Nephron progenitor cell (in vitro differentiated cells): ENCODE data around the gene EFEMP1.

Experiments
- DNase-seq: peaks from one replicate; pipeline ENCODE4 v3.0.0; 2021
- H3K27ac Mint-ChIP-seq: 2 replicates; pipeline ENCODE4 v1.8.0; 2021; ENCODE audit warnings: mild to moderate bottlenecking, moderate library complexity, mixed read lengths
- H3K27me3 Mint-ChIP-seq: 2 replicates; pipeline ENCODE4 v1.8.0; 2021; ENCODE audit warnings: mild to moderate bottlenecking, low read depth, mixed read lengths; ENCODE audit not compliant: poor library complexity
- H3K36me3 Mint-ChIP-seq: 2 replicates; pipeline ENCODE4 v1.8.0; 2021; ENCODE audit warnings: low read depth, mixed read lengths
- H3K4me1 Mint-ChIP-seq: 2 replicates; pipeline ENCODE4 v1.8.0; 2021; ENCODE audit warnings: mixed read lengths
- H3K4me3 Mint-ChIP-seq: 2 replicates; pipeline ENCODE4 v1.8.0; 2021; ENCODE audit warnings: mild to moderate bottlenecking, moderate library complexity, mixed read lengths
- H3K9me3 Mint-ChIP-seq: 2 replicates; pipeline ENCODE4 v1.8.0; 2021; ENCODE audit warnings: mild to moderate bottlenecking, moderate library complexity, mixed read lengths
- TF ChIP-seq, protein P1 (sequence below): fragments of 200-600 bp; sonication (generic); IDR thresholded peaks from 2 replicates; pipeline ENCODE4 v1.5.0; 2021; ENCODE audit warnings: antibody characterized with exemption

The EFEMP1 gene

DNA sequence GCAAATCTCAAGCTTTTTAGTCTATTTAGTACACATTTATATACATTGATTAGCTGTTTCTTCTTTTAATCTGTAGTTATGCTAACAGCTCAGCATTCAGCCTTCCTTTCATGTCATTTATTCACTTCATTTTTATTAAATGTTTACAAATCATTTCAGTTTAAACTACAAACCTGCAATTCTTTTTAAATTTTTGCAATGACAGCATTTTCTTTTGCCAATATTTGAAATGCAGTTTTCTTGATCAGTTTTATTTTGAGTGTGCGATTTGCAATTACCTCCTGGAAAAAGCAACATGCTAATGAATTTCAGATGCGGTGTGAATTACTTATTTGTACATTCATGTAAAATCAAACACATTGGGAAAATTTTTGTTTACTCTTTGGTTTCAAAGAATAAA, 13.5 kb downstream of the EFEMP1 start:
- H3K4me1 Mint-ChIP-seq = peaks cover 8% of the 10 kb centered on the region
- H3K9me3 Mint-ChIP-seq = no peaks in the 10 kb centered on the region
- no peak overlapping the region for H3K27ac Mint-ChIP-seq
- TF ChIP-seq, protein P1, sequence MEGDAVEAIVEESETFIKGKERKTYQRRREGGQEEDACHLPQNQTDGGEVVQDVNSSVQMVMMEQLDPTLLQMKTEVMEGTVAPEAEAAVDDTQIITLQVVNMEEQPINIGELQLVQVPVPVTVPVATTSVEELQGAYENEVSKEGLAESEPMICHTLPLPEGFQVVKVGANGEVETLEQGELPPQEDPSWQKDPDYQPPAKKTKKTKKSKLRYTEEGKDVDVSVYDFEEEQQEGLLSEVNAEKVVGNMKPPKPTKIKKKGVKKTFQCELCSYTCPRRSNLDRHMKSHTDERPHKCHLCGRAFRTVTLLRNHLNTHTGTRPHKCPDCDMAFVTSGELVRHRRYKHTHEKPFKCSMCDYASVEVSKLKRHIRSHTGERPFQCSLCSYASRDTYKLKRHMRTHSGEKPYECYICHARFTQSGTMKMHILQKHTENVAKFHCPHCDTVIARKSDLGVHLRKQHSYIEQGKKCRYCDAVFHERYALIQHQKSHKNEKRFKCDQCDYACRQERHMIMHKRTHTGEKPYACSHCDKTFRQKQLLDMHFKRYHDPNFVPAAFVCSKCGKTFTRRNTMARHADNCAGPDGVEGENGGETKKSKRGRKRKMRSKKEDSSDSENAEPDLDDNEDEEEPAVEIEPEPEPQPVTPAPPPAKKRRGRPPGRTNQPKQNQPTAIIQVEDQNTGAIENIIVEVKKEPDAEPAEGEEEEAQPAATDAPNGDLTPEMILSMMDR = no peak
- H3K36me3 Mint-ChIP-seq = peaks cover 8% of the 10 kb centered on the region
- no peak overlapping the region for H3K4me3 Mint-ChIP-seq
- no peak for DNase-seq
- no peaks in the 10 kb centered on the region for H3K27me3 Mint-ChIP-seq

- peak overlapping the region; percentile 2 for H3K27ac Mint-ChIP-seq
- peaks cover 8% of the 10 kb centered on the region for H3K4me1 Mint-ChIP-seq
- no peak overlapping the region for H3K4me3 Mint-ChIP-seq
- TF ChIP-seq, protein P1 = no peak
- H3K27me3 Mint-ChIP-seq = no peaks in the 10 kb centered on the region
- no peak for DNase-seq
- peaks cover 15% of the 10 kb centered on the region for H3K9me3 Mint-ChIP-seq
- peaks cover 32% of the 10 kb centered on the region for H3K36me3 Mint-ChIP-seq
Observed at GRCh38 chr2:55907686-55908085, 15.9 kb downstream of the EFEMP1 start.

- TF ChIP-seq, protein P1 = no peak
- no peak overlapping the region for H3K4me3 Mint-ChIP-seq
- H3K27me3 Mint-ChIP-seq = no peaks in the 10 kb centered on the region
- H3K27ac Mint-ChIP-seq = no peak overlapping the region
- DNase-seq = no peak
- H3K9me3 Mint-ChIP-seq = peaks cover 15% of the 10 kb centered on the region
- peaks cover 11% of the 10 kb centered on the region for H3K4me1 Mint-ChIP-seq
- peaks cover 32% of the 10 kb centered on the region for H3K36me3 Mint-ChIP-seq
Observed at GRCh38 chr2:55906993-55907392, 16.6 kb downstream of the EFEMP1 start.

DNA sequence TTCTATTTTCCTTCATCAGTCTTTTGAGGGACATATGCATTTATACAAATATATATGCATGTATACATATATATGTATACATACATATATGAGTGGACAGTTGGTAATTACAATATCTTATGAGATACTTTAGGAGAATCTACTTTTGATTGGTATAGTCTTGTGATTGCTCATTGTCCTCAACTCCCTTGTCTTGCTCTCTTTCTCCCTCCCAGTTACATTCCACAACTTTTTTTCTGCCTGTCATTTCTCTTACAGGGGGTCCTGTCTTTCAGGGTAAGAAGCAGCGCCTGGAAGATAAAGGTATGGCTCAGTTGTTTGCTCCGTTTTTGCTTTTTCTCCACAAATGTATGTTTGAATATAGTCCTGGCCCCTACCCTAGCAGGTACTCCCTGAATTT, 19.9 kb downstream of the EFEMP1 start:
- no peak overlapping the region for H3K4me3 Mint-ChIP-seq
- TF ChIP-seq, protein P1 = no peak
- peaks cover 22% of the 10 kb centered on the region for H3K4me1 Mint-ChIP-seq
- peaks cover 15% of the 10 kb centered on the region for H3K9me3 Mint-ChIP-seq
- DNase-seq = no peak
- no peaks in the 10 kb centered on the region for H3K27me3 Mint-ChIP-seq
- peaks cover 32% of the 10 kb centered on the region for H3K36me3 Mint-ChIP-seq
- no peak overlapping the region for H3K27ac Mint-ChIP-seq

DNA sequence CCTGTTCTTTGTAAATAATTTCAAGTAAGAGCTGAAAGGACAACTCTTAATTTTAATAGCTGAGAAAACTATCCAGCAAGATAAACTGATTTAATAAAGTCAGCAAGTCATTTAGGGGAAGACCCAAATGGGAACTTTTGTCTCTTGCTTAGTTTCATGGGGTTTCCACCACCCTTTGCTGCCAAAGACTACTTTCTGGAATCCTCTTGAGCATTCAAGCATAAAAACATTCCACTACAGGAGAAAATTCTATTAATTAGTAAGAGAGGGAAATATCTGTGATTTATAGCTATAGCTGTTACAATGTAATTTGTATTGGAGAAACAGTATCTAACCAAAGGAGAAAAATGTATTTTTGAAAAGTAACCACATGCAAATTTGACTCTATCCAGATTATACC, 20.6 kb downstream of the EFEMP1 start:
- DNase-seq = no peak
- Mint-ChIP-seq H3K9me3 (peaks cover 15% of the 10 kb centered on the region), H3K27ac (no peak overlapping the region), H3K27me3 (no peaks in the 10 kb centered on the region), H3K4me1 (peaks cover 18% of the 10 kb centered on the region), H3K36me3 (peaks cover 32% of the 10 kb centered on the region), H3K4me3 (no peak overlapping the region)
- TF ChIP-seq, protein P1 = no peak

DNA sequence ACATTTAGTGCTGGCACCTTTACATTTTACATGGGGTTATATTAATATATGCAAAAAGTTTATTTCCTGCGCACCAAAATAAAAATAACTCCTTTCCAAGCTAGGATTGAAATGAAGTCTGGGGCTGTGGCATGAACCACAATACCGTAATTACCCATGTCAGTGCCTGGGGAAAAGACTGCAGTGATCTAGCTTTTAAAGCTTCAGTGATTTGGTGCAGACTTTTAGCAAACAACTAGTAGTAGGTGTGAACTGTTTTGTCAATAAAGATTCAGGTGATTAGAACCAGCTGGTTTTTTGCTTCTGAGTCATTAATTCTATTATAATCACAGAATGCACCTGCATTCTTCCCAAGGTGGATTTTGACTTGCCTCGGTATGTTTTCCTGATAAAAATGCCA, 21.2 kb downstream of the EFEMP1 start:
- DNase-seq = no peak
- no peaks in the 10 kb centered on the region for H3K27me3 Mint-ChIP-seq
- H3K27ac Mint-ChIP-seq = peak overlapping the region; percentile 34
- TF ChIP-seq, protein P1 = no peak
- H3K4me3 Mint-ChIP-seq = no peak overlapping the region
- peaks cover 32% of the 10 kb centered on the region for H3K36me3 Mint-ChIP-seq
- H3K9me3 Mint-ChIP-seq = peaks cover 15% of the 10 kb centered on the region
- peaks cover 14% of the 10 kb centered on the region for H3K4me1 Mint-ChIP-seq
